GM19467 (cell line): ENCODE results near the gene SLC6A20.

Source experiments
- ATAC-seq: cut with Tn5 transposase; IDR thresholded peaks from one replicate; pipeline ENCODE4 v1.9.1; 2021; ENCODE audit warnings: mild to moderate bottlenecking, moderate library complexity; ENCODE audit not compliant: unreplicated experiment

Gene SLC6A20

DNA sequence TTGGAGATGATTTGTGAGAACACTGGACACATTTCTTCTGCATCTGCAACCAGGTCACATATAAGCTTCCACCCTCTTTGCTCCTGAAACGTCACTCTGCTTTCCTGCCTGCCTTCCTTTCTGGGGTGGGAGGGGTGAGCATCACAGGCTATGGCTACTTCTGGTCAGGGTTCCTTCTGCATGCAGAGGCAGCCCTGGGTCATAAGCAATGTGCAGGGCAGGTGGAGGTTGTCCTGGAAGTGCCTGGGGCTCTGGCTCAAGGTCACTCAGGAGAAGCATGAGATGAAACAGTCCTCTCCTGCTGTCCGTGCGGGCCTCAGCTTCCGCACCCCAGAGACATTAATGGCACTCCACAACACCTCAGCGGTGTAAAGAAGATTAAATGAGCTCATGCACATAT, 15.1 kb downstream of the SLC6A20 start:
- no peak for ATAC-seq

- no peak for ATAC-seq
Observed at GRCh38 chr3:45779746-45780735, 16.3 kb downstream of the SLC6A20 start.

- ATAC-seq = no peak
Observed at GRCh38 chr3:45778761-45779201, 17.6 kb downstream of the SLC6A20 start.

DNA sequence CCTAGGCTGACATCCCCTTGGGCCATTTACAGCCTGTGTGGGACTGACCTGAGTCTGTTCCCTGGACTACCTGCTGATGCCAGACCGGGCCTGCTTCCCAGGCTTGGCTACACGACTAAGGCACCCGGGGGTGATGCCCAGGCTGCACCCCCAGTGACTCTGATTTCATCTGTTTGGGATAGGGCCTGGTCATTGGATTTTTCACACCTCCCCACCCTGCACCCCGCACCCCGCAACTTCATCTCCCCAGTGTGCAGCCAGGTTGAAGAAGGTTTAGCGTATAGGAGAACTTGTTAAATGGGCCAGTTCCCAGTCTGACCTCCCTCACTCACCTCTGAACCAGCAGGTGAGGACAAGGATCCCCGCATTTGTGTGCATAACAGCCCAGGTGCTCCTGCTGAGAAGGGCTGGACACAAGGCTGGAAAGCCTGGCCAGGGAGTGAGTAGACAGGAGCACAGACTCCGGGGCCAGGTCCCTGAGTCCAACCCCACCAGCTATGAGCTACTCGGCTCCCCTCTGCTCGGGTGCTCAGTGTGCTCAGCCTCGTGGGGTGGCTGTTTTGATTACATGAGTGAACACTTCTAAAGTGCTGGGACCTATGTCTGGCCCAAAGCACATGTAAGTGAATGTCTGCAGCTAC, 18.5 kb downstream of the SLC6A20 start:
- ATAC-seq = no peak

GRCh38 chr3:45777111-45777745, 19.1 kb downstream of the SLC6A20 start:
- ATAC-seq = no peak

DNA sequence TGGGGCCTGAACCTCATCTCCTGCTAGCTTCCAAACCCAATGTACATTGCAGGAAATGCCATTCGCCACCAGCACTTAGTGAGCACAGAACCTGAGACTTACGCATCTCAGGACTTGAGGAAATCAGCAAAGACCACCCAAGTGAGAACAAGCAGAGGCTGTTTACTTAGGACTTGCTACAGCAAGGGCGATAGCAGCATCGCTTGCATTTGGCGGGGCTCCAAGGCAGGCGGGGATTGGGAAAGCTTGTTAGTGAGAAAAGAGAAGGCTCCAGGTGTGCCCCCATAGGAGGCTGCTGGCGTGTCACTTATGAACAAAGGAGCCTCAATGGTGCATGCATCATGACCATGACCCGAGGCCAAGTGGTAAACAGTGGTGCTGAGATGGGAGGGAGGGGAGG, 19.7 kb downstream of the SLC6A20 start:
- no peak for ATAC-seq

GRCh38 chr3:45776301-45776595, 20.1 kb downstream of the SLC6A20 start:
- no peak for ATAC-seq

GRCh38 chr3:45775571-45776300, 20.6 kb downstream of the SLC6A20 start:
- no peak for ATAC-seq

- no peak for ATAC-seq
Observed at GRCh38 chr3:45774581-45775521, 21.5 kb downstream of the SLC6A20 start.

- no peak for ATAC-seq
Observed at GRCh38 chr3:45773714-45774449, 22.5 kb downstream of the SLC6A20 start.

- ATAC-seq = no peak
Observed at GRCh38 chr3:45773072-45773471, 23.3 kb downstream of the SLC6A20 start.

DNA sequence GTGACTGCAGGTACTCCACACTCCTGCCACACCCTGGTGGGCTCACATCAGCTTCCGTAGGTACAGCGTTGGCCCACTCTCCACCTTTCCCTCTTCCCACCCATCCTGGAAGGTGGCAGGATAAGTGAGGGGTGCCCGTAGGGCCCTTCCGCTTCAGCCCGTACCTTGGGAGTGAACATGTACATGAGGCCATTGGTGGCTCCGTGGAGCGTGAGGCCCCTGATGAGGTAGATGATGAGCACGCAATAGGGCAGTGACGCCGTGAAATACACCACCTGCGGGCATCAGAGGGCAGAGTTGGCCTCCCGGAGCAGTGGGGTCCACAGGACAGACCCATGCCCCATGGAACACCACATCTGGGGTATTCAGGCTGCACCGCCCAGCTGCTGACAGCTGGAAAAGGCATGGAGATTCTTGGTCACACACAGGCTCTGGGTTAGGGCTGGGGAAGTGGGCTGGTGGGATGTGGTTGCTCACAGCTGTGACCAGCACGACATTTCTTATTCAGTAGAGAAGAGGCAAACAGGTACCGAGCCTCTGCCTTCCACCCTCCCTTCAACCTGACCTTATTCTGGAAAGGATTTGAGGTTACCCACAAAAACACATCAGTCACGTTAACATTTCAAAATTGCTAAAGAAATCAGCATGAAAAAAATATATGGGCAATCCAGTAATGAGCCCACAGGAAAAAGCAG, 23.8 kb downstream of the SLC6A20 start:
- no peak for ATAC-seq

DNA sequence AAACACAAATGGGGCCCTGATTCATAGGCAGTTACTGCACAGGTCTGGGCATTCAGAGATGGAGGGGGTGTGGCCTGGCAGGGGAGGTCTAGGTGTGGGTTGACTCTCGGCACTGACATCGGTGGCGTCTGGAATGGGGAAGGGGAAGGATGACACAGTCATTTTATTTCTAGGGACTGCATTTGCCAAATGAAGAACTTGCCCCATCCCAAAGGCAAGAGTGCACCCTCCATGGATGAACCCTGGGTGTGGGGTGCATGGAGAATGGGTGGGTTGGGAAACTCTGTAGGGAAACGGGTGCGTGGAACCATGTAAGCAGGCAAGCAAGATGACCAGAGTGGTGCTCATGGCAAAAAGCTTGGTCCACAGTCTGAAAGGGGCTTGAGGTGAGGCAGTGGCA, 24.5 kb downstream of the SLC6A20 start:
- no peak for ATAC-seq

- ATAC-seq = no peak
Observed at GRCh38 chr3:45771166-45771775, 25.1 kb downstream of the SLC6A20 start.

- no peak for ATAC-seq
Observed at GRCh38 chr3:45765958-45766357, 30.4 kb downstream of the SLC6A20 start.

- ATAC-seq = no peak
Observed at GRCh38 chr3:45765266-45765851, 31.0 kb downstream of the SLC6A20 start.

GRCh38 chr3:45763303-45763675, 33.0 kb downstream of the SLC6A20 start:
- no peak for ATAC-seq
